ENCODE results near the gene DSCAM. TPM values are rescaled to one million over a fixed set of nuclear protein-coding genes. Genes with fewer than 3 reads are reported as not detected.

Gene DSCAM
- total and polyA plus RNA-seq, 2 donors (not counting 1 experiment from before 2014, with no cell fraction given) = not detected

GRCh38 chr21:40540216-40540615 is 306.7 kb downstream of the DSCAM start:
- Mint-ChIP-seq H3K27ac (no peak overlapping the region), H3K4me3 (no peak overlapping the region), H3K9me3 (ENCODE audit: insufficient read depth) (peaks cover 10% of the 10 kb centered on the region), H3K27me3 (no peaks in the 10 kb centered on the region), H3K4me1 (no peaks in the 10 kb centered on the region)
- no peak for ATAC-seq (ENCODE audit: low read depth)
- Histone ChIP-seq H3K4me2 (replicated peaks; ENCODE audit: low read depth, low read length, poor library complexity, severe bottlenecking) (no peak overlapping the region), H3K36me3 (replicated peaks in 1 of 2; ENCODE audit: control extremely low read depth in 1 of 2, control insufficient read depth in 1 of 2, extremely low read depth in 1 of 2, insufficient read depth in 2 of 2, low read length in 1 of 2) (no peaks in the 10 kb centered on the region), H3K27me3 (replicated peaks in 1 of 4; ENCODE audit: control extremely low read depth in 1 of 4, control insufficient read depth in 3 of 4, insufficient read depth in 4 of 4, low read length in 3 of 4) (no peaks in the 10 kb centered on the region), H4K20me1 (ENCODE audit: control insufficient read depth, insufficient read depth, low read length, poor library complexity, severe bottlenecking) (no peaks in the 10 kb centered on the region), H3K27ac (ENCODE audit: low read length in 2 of 2) (no peak overlapping the region), H3K9me3 (ENCODE audit: control extremely low read depth in 1 of 3, control insufficient read depth in 2 of 3, insufficient read depth in 1 of 3, low read length in 2 of 3) (peaks cover 0 to 4% (median 0%) of the 10 kb centered on the region in 3 donors), H3K9ac (ENCODE audit: low read length) (no peak overlapping the region), H3K79me2 (ENCODE audit: control insufficient read depth, insufficient read depth, low read length) (no peaks in the 10 kb centered on the region), H3K4me3 (ENCODE audit: control extremely low read depth in 1 of 5, extremely low read depth in 1 of 5, insufficient read depth in 1 of 5, low read depth in 2 of 5, low read length in 4 of 5) (no peak overlapping the region), H2AFZ (ENCODE audit: insufficient read depth, low read depth, low read length, poor library complexity, severe bottlenecking) (no peak overlapping the region), H3K4me1 (ENCODE audit: control insufficient read depth in 2 of 2, insufficient read depth in 2 of 2, low read length in 2 of 2) (no peaks in the 10 kb centered on the region)
- POLR2A ChIA-PET = no interaction called here
- TF ChIP-seq EZH2 (IDR thresholded peaks at IDR 0.05; ENCODE audit: borderline replicate concordance, insufficient read depth, low read depth, low read length, poor library complexity, severe bottlenecking) (no peak), CTCF (IDR thresholded peaks at IDR 0.05) (no peak)
- intact Hi-C loops (cut with micrococcal nuclease) = no loop called here
- DNase-seq = no peak
- WGBS (ENCODE audit: insufficient coverage) = 94% methylated on average over 3 of the region's 6 CpGs
- CTCF ChIA-PET = interaction anchor here (0.6 kb wide), 1 partner anchor 12 kb away, joined by 3 read pairs; no protein-coding TSS in a partner anchor

GRCh38 chr21:40534886-40535285 is 312.1 kb downstream of the DSCAM start:
- POLR2A ChIA-PET = no interaction called here

More at GRCh38 chr21:40534886-40535285, 312.1 kb downstream of the DSCAM start:
- CTCF ChIA-PET = no interaction called here
- no CpG with 5 or more reads among the region's 1 CpG for WGBS (ENCODE audit: insufficient coverage)
- H3K27me3 ChIP-seq (replicated peaks in 1 of 4; ENCODE audit: control extremely low read depth in 1 of 4, control insufficient read depth in 3 of 4, insufficient read depth in 4 of 4, low read length in 3 of 4) = no peaks in the 10 kb centered on the region
- H3K4me1 Mint-ChIP-seq = no peaks in the 10 kb centered on the region
- H3K27ac ChIP-seq (ENCODE audit: low read length in 2 of 2) = no peak overlapping the region
- H3K79me2 ChIP-seq (ENCODE audit: control insufficient read depth, insufficient read depth, low read length) = no peaks in the 10 kb centered on the region
- DNase-seq (no peak), ATAC-seq (ENCODE audit: low read depth) (no peak)
- no peak overlapping the region for H3K9ac ChIP-seq (ENCODE audit: low read length)
- H3K4me3 ChIP-seq (ENCODE audit: control extremely low read depth in 1 of 5, extremely low read depth in 1 of 5, insufficient read depth in 1 of 5, low read depth in 2 of 5, low read length in 4 of 5) = no peak overlapping the region
- H3K9me3 ChIP-seq (ENCODE audit: control extremely low read depth in 1 of 3, control insufficient read depth in 2 of 3, insufficient read depth in 1 of 3, low read length in 2 of 3) = peaks cover 0 to 10% (median 0%) of the 10 kb centered on the region in 3 donors
- H3K27me3 Mint-ChIP-seq = no peaks in the 10 kb centered on the region
- no peaks in the 10 kb centered on the region for H3K4me1 ChIP-seq (ENCODE audit: control insufficient read depth in 2 of 2, insufficient read depth in 2 of 2, low read length in 2 of 2)
- no peaks in the 10 kb centered on the region for H3K36me3 ChIP-seq (replicated peaks in 1 of 2; ENCODE audit: control extremely low read depth in 1 of 2, control insufficient read depth in 1 of 2, extremely low read depth in 1 of 2, insufficient read depth in 2 of 2, low read length in 1 of 2)
- H2AFZ ChIP-seq (ENCODE audit: insufficient read depth, low read depth, low read length, poor library complexity, severe bottlenecking) = no peak overlapping the region
- intact Hi-C loops (cut with micrococcal nuclease) = no loop called here
- H3K27ac Mint-ChIP-seq = no peak overlapping the region
- H4K20me1 ChIP-seq (ENCODE audit: control insufficient read depth, insufficient read depth, low read length, poor library complexity, severe bottlenecking) = no peaks in the 10 kb centered on the region
- H3K9me3 Mint-ChIP-seq (ENCODE audit: insufficient read depth) = no peaks in the 10 kb centered on the region
- H3K4me3 Mint-ChIP-seq = no peak overlapping the region
- TF ChIP-seq EZH2 (IDR thresholded peaks at IDR 0.05; ENCODE audit: borderline replicate concordance, insufficient read depth, low read depth, low read length, poor library complexity, severe bottlenecking) = no peak
- TF ChIP-seq CTCF (IDR thresholded peaks at IDR 0.05) = no peak
- no peak overlapping the region for H3K4me2 ChIP-seq (replicated peaks; ENCODE audit: low read depth, low read length, poor library complexity, severe bottlenecking)
